HG03521 (cell line): ENCODE data around the gene PARD3B.

Experiments used
- ATAC-seq: cut with Tn5 transposase; IDR thresholded peaks from one replicate; pipeline ENCODE4 v1.9.1; 2021; ENCODE audit warnings: mild to moderate bottlenecking, moderate library complexity; ENCODE audit not compliant: unreplicated experiment

PARD3B gene

GRCh38 chr2:204654669-204655068, 109.4 kb downstream of the PARD3B start:
- ATAC-seq: no peak

GRCh38 chr2:204655101-204655500, 109.8 kb downstream of the PARD3B start:
- ATAC-seq: no peak

- no peak for ATAC-seq
Observed at GRCh38 chr2:204655626-204656025, 110.4 kb downstream of the PARD3B start.

- no peak for ATAC-seq
Observed at GRCh38 chr2:204657024-204657423, 111.7 kb downstream of the PARD3B start.

- no peak for ATAC-seq
Observed at GRCh38 chr2:204662956-204663355, 117.7 kb downstream of the PARD3B start.

- no peak for ATAC-seq
Observed at GRCh38 chr2:204663816-204664425, 118.6 kb downstream of the PARD3B start.

GRCh38 chr2:204664708-204665121, 119.4 kb downstream of the PARD3B start:
- ATAC-seq: no peak

GRCh38 chr2:204665207-204665606, 119.9 kb downstream of the PARD3B start:
- ATAC-seq: no peak

GRCh38 chr2:204665771-204666170, 120.5 kb downstream of the PARD3B start:
- no peak for ATAC-seq

GRCh38 chr2:204667990-204668389, 122.7 kb downstream of the PARD3B start:
- no peak for ATAC-seq

- ATAC-seq: no peak
Observed at GRCh38 chr2:204669382-204669781, 124.1 kb downstream of the PARD3B start.

- ATAC-seq: no peak
Observed at GRCh38 chr2:204670124-204670523, 124.8 kb downstream of the PARD3B start.

- no peak for ATAC-seq
Observed at GRCh38 chr2:204670756-204671155, 125.5 kb downstream of the PARD3B start.

GRCh38 chr2:204672772-204673171, 127.5 kb downstream of the PARD3B start:
- ATAC-seq: no peak

- ATAC-seq: no peak
Observed at GRCh38 chr2:204673877-204674276, 128.6 kb downstream of the PARD3B start.

- ATAC-seq: no peak
Observed at GRCh38 chr2:204678031-204678430, 132.8 kb downstream of the PARD3B start.

GRCh38 chr2:204680576-204680975, 135.3 kb downstream of the PARD3B start:
- ATAC-seq: no peak

- ATAC-seq: no peak
Observed at GRCh38 chr2:204681412-204681811, 136.1 kb downstream of the PARD3B start.

GRCh38 chr2:204683384-204683783, 138.1 kb downstream of the PARD3B start:
- ATAC-seq: no peak

- ATAC-seq: no peak
Observed at GRCh38 chr2:204686406-204686805, 141.1 kb downstream of the PARD3B start.

GRCh38 chr2:204687776-204688175, 142.5 kb downstream of the PARD3B start:
- ATAC-seq: no peak

- no peak for ATAC-seq
Observed at GRCh38 chr2:204691911-204692510, 146.7 kb downstream of the PARD3B start.

GRCh38 chr2:204692790-204693189, 147.5 kb downstream of the PARD3B start:
- ATAC-seq: no peak
